NAMALWA (cell line): Measurements from ENCODE around the gene AGER.
"Not testable (repeated sequence)": the region's sequence is repeated elsewhere in the genome, so short reads cannot be mapped to it uniquely, and the experiment has no call there.

Experiments
- DNase-seq: peaks from one replicate; pipeline ENCODE4 v3.0.0-alpha.2; 2015; ENCODE audit warnings: low spot score

AGER gene

GRCh38 chr6:32198866-32199265 is 14.8 kb upstream of the AGER start:
- DNase-seq: no peak

GRCh38 chr6:32198345-32198696 is 14.3 kb upstream of the AGER start:
- no peak for DNase-seq

- no peak for DNase-seq
Measured at GRCh38 chr6:32196682-32197616, 12.9 kb upstream of the AGER start.

GRCh38 chr6:32195902-32196681 is 12.0 kb upstream of the AGER start:
- DNase-seq: peak; percentile 85

- DNase-seq: peak; percentile 99
Measured at GRCh38 chr6:32195652-32195901, 11.5 kb upstream of the AGER start.

- DNase-seq: peak; percentile 78
Measured at GRCh38 chr6:32194825-32195651, 11.0 kb upstream of the AGER start.

GRCh38 chr6:32194388-32194787 is 10.3 kb upstream of the AGER start:
- no peak for DNase-seq

- not testable (repeated sequence) for DNase-seq
Measured at GRCh38 chr6:32193096-32193495, 9.0 kb upstream of the AGER start.

- DNase-seq: peak; percentile 62
Measured at GRCh38 chr6:32192608-32193039, 8.6 kb upstream of the AGER start, which contains the start of gene GPSM3. TSS of gene GPSM3 (minus strand) at chr6:32192643. CDS start at chr6:32192513, 130 bp downstream.

- DNase-seq: no peak
Measured at GRCh38 chr6:32191696-32192607, 7.9 kb upstream of the AGER start.

GRCh38 chr6:32190911-32191677 is 7.0 kb upstream of the AGER start:
- DNase-seq: no peak

- DNase-seq: peak; percentile 86
Measured at GRCh38 chr6:32190054-32190851, 6.2 kb upstream of the AGER start, which contains the start of gene PBX2. TSS of gene PBX2 (minus strand) at chr6:32190202. CDS start at chr6:32189915, 287 bp downstream.

GRCh38 chr6:32189742-32190053 is 5.6 kb upstream of the AGER start:
- DNase-seq: no peak

GRCh38 chr6:32189069-32189741 is 5.2 kb upstream of the AGER start:
- DNase-seq: peak; percentile 22

- no peak for DNase-seq
Measured at GRCh38 chr6:32188381-32189068, 4.5 kb upstream of the AGER start.

GRCh38 chr6:32187725-32188380 is 3.8 kb upstream of the AGER start:
- not testable (repeated sequence) for DNase-seq

- DNase-seq: no peak
Measured at GRCh38 chr6:32187009-32187709, 3.1 kb upstream of the AGER start.
